ENCODE data around the gene CCDC184. TPM values are rescaled to one million over a fixed set of nuclear protein-coding genes. Genes with fewer than 3 reads are reported as not detected.
"Not testable (repeated sequence)": the region's sequence is repeated elsewhere in the genome, so short reads cannot be mapped to it uniquely, and the experiment has no call there.

CCDC184 gene
- polyA plus RNA-seq (2012; ENCODE audit: insufficient read depth, insufficient read length): not detected

GRCh38 chr12:48183091-48183875, at the start of gene CCDC184:
Gene CCDC184 (plus strand): TSS chr12:48183644. CDS start chr12:48184123, 479 bp downstream.
- H3K4me3 ChIP-seq (ENCODE audit: low read length): peak within 1 kb of the TSS; percentile 86
- DNase-seq (ENCODE audit: low read depth, low spot score): peak; percentile 79

- DNase-seq (ENCODE audit: low read depth, low spot score): no peak
Measured at GRCh38 chr12:48135027-48135426, 48.4 kb upstream of the CCDC184 start.

GRCh38 chr12:48142818-48143674, 40.4 kb upstream of the CCDC184 start:
- H3K4me3 ChIP-seq (ENCODE audit: low read length): no peak overlapping the region
- no peak for DNase-seq (ENCODE audit: low read depth, low spot score)

More at GRCh38 chr12:48135027-48135426, 48.4 kb upstream of the CCDC184 start:
- H3K4me3 ChIP-seq (ENCODE audit: low read length): no peak overlapping the region

- DNase-seq (ENCODE audit: low read depth, low spot score): peak; percentile 22
- no peak overlapping the region for H3K4me3 ChIP-seq (ENCODE audit: low read length)
Measured at GRCh38 chr12:48143898-48144297, 39.5 kb upstream of the CCDC184 start.

- no peak for DNase-seq (ENCODE audit: low read depth, low spot score)
- H3K4me3 ChIP-seq (ENCODE audit: low read length): no peak overlapping the region
Measured at GRCh38 chr12:48145981-48146380, 37.5 kb upstream of the CCDC184 start.

- H3K4me3 ChIP-seq (ENCODE audit: low read length): no peak overlapping the region
Measured at GRCh38 chr12:48151103-48151771, 32.2 kb upstream of the CCDC184 start.

GRCh38 chr12:48155786-48156185, 27.7 kb upstream of the CCDC184 start:
- H3K4me3 ChIP-seq (ENCODE audit: low read length); DNase-seq (ENCODE audit: low read depth, low spot score): not testable (repeated sequence)

More at GRCh38 chr12:48151103-48151771, 32.2 kb upstream of the CCDC184 start:
- no peak for DNase-seq (ENCODE audit: low read depth, low spot score)

- no peak for DNase-seq (ENCODE audit: low read depth, low spot score)
- peak overlapping the region; percentile 97 for H3K4me3 ChIP-seq (ENCODE audit: low read length)
Measured at GRCh38 chr12:48156652-48157017, 26.8 kb upstream of the CCDC184 start.

- peak; percentile 99 for DNase-seq (ENCODE audit: low read depth, low spot score)
- H3K4me3 ChIP-seq (ENCODE audit: low read length): peak within 1 kb of the TSS; percentile 97
Measured at GRCh38 chr12:48157018-48157888, 26.2 kb upstream of the CCDC184 start, which contains the start of gene ASB8. Gene ASB8 (minus strand): TSS chr12:48157515. CDS start chr12:48153496, 4,019 bp downstream.

GRCh38 chr12:48157889-48158370, 25.5 kb upstream of the CCDC184 start:
- DNase-seq (ENCODE audit: low read depth, low spot score): no peak
- peak overlapping the region; percentile 97 for H3K4me3 ChIP-seq (ENCODE audit: low read length)

- DNase-seq (ENCODE audit: low read depth, low spot score): no peak
- H3K4me3 ChIP-seq (ENCODE audit: low read length): no peak overlapping the region
Measured at GRCh38 chr12:48160046-48160445, 23.4 kb upstream of the CCDC184 start.

GRCh38 chr12:48160807-48161206, 22.6 kb upstream of the CCDC184 start:
- DNase-seq (ENCODE audit: low read depth, low spot score): peak; percentile 47

GRCh38 chr12:48163150-48163747, 20.2 kb upstream of the CCDC184 start:
- DNase-seq (ENCODE audit: low read depth, low spot score): no peak
- no peak overlapping the region for H3K4me3 ChIP-seq (ENCODE audit: low read length)

More at GRCh38 chr12:48160807-48161206, 22.6 kb upstream of the CCDC184 start:
- H3K4me3 ChIP-seq (ENCODE audit: low read length): no peak overlapping the region

GRCh38 chr12:48164451-48164850, 19.0 kb upstream of the CCDC184 start:
- DNase-seq (ENCODE audit: low read depth, low spot score): no peak
- no peak overlapping the region for H3K4me3 ChIP-seq (ENCODE audit: low read length)

- no peak overlapping the region for H3K4me3 ChIP-seq (ENCODE audit: low read length)
- DNase-seq (ENCODE audit: low read depth, low spot score): peak; percentile 62
Measured at GRCh38 chr12:48165089-48165981, 18.1 kb upstream of the CCDC184 start.

GRCh38 chr12:48169011-48169410, 14.4 kb upstream of the CCDC184 start:
- no peak for DNase-seq (ENCODE audit: low read depth, low spot score)
- H3K4me3 ChIP-seq (ENCODE audit: low read length): no peak overlapping the region
